Keratinocyte (primary cell): ENCODE results near the gene CARTPT. TPM values are rescaled to one million over a fixed set of nuclear protein-coding genes. Genes with fewer than 3 reads are reported as not detected.

Experiments used
- DNase-seq: peaks from one replicate; pipeline ENCODE4 v3.0.0-alpha.2; 2011; ENCODE audit warnings: low read depth, missing footprints, low spot score
- FAIRE-seq: peaks from 2 replicates; lab custom pipeline; 2011; peaks lifted over from hg19 to GRCh38; lab: Jason Lieb, UNC
- H2AFZ ChIP-seq: 2 replicates; pipeline ENCODE4 v1.6.0; 2012; ENCODE audit warnings: low read length, control low read depth, inconsistent platforms; ENCODE audit not compliant: control insufficient read depth
- H3K27ac ChIP-seq: 2 replicates; pipeline ENCODE4 v1.5.1; 2011; ENCODE audit warnings: low read length; ENCODE audit not compliant: control insufficient read depth, insufficient read depth
- H3K27me3 ChIP-seq: 3 replicates; pipeline ENCODE4 v1.6.0; 2011; ENCODE audit warnings: low read length; ENCODE audit not compliant: control insufficient read depth, insufficient read depth; ENCODE audit errors: extremely low read depth
- H3K36me3 ChIP-seq, 2 experiments: 2 replicates in 1 of 2; 3 replicates in 1 of 2; pipeline ENCODE4 v1.5.1; 2011; ENCODE audit warnings: low read length in 2 of 2, mild to moderate bottlenecking in 1 of 2; ENCODE audit not compliant: control insufficient read depth in 2 of 2, insufficient read depth in 2 of 2; ENCODE audit errors: extremely low read depth in 1 of 2
- H3K4me1 ChIP-seq: 3 replicates; pipeline ENCODE4 v1.5.1; 2011; ENCODE audit warnings: low read length; ENCODE audit not compliant: control insufficient read depth, insufficient read depth; ENCODE audit errors: extremely low read depth
- H3K4me2 ChIP-seq: 3 replicates; pipeline ENCODE4 v1.6.0; 2011; ENCODE audit warnings: low read depth, low read length; ENCODE audit not compliant: control insufficient read depth, insufficient read depth; ENCODE audit errors: extremely low read depth
- H3K4me3 ChIP-seq, 3 experiments: fragments of 200-600 bp in 1 of 3; sonication (generic) in 1 of 3; 2 replicates in 2 of 3; 3 replicates in 1 of 3; pipeline ENCODE4 v1.5.1; 2011 to 2016; ENCODE audit warnings: low read length in 3 of 3, mild to moderate bottlenecking in 3 of 3, control low read depth in 2 of 3, inconsistent platforms in 1 of 3, low read depth in 1 of 3, mixed read lengths in 1 of 3, mixed run types in 1 of 3, moderate library complexity in 1 of 3; ENCODE audit not compliant: control insufficient read depth in 2 of 3, insufficient read depth in 2 of 3; ENCODE audit errors: extremely low read depth in 1 of 3
- H3K79me2 ChIP-seq: 2 replicates; pipeline ENCODE4 v1.6.0; 2012; ENCODE audit warnings: low read length; ENCODE audit not compliant: control insufficient read depth, insufficient read depth
- H3K9ac ChIP-seq: 3 replicates; pipeline ENCODE4 v1.6.0; 2011; ENCODE audit warnings: low read length; ENCODE audit not compliant: control insufficient read depth, insufficient read depth; ENCODE audit errors: extremely low read depth
- H3K9me1 ChIP-seq: 3 replicates; pipeline ENCODE4 v1.6.0; 2011; ENCODE audit warnings: low read length; ENCODE audit not compliant: control insufficient read depth, insufficient read depth; ENCODE audit errors: extremely low read depth
- H3K9me3 ChIP-seq: 2 replicates; pipeline ENCODE4 v1.5.1; 2012; ENCODE audit warnings: low read depth, low read length; ENCODE audit not compliant: control insufficient read depth
- H4K20me1 ChIP-seq: 3 replicates; pipeline ENCODE4 v1.6.0; 2011; ENCODE audit warnings: low read length; ENCODE audit not compliant: control insufficient read depth, insufficient read depth; ENCODE audit errors: extremely low read depth
- EZH2 ChIP-seq: IDR thresholded peaks from one replicate; pipeline ENCODE4 v1.6.1; 2012; ENCODE audit warnings: inconsistent platforms, mild to moderate bottlenecking, low read length, moderate library complexity
- dilution Hi-C: fragments of 300-500 bp; cut with MboI; formaldehyde crosslinking; loops from one replicate; pipeline ENCODE4 v1.7.0; 2020; ENCODE audit warnings: low sequenced_read_pairs; ENCODE audit not compliant: extremely low pct_ligation_motif_present
- polyA plus RNA-seq, 5 experiments: library from polyadenylated mRNA; depleted of rRNA in 3 of 5; stranded (reverse) in 3 of 5; stranded (forward) in 1 of 5; unstranded in 1 of 5; fragments of >200 nt; gene quantifications; 1 replicate in 1 of 5; 2 replicates in 3 of 5; 3 replicates in 1 of 5; pipeline versions ENCODE4 v1.2.1 to v1.2.3, GENCODE V29; 2011 to 2012; ENCODE audit warnings: missing spikeins in 2 of 5, low read depth in 1 of 5, low replicate concordance in 1 of 5
- TF ChIP-seq, protein P1 (sequence below), 3 experiments: IDR thresholded peaks in 1 of 3; conservative IDR thresholded peaks in 1 of 3; optimal IDR thresholded peaks in 1 of 3; 2 replicates in 2 of 3; 3 replicates in 1 of 3; pipeline versions ENCODE3 to v1.5.1; 2011; ENCODE audit warnings: low read length in 3 of 3, mild to moderate bottlenecking in 3 of 3, moderate library complexity in 2 of 3, control low read depth in 1 of 3, inconsistent platforms in 1 of 3; ENCODE audit not compliant: insufficient read depth in 2 of 3; ENCODE audit errors: extremely low read depth in 1 of 3

Gene CARTPT
- polyA plus RNA-seq, 1 donor (not counting 4 experiments of a cell fraction or from before 2014, with no cell fraction given), result not detected

DNA sequence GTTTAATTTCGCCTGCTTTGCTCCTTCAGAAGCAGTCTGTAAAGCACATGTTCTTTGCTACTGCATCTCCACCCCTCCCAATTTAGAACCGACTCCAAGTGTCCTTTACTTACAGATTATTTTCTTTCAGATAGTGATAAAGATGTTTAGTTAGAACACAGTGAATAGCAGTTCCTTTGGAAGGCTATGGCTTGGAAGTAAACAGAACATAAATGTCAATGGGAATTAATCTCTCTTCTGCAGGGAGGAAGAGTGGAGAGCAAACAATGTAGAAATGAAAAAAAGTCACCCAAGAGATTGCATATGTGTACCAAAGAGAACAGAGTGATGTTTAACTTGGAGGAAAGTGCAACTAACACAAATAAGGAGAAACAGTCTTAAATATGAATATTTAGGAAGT lies 4.2 kb upstream of the CARTPT start:
- H3K9me3 ChIP-seq, result no peaks in the 10 kb centered on the region
- FAIRE-seq (no peak), DNase-seq (no peak)
- TF ChIP-seq EZH2, result no peak
- TF ChIP-seq, protein P1, sequence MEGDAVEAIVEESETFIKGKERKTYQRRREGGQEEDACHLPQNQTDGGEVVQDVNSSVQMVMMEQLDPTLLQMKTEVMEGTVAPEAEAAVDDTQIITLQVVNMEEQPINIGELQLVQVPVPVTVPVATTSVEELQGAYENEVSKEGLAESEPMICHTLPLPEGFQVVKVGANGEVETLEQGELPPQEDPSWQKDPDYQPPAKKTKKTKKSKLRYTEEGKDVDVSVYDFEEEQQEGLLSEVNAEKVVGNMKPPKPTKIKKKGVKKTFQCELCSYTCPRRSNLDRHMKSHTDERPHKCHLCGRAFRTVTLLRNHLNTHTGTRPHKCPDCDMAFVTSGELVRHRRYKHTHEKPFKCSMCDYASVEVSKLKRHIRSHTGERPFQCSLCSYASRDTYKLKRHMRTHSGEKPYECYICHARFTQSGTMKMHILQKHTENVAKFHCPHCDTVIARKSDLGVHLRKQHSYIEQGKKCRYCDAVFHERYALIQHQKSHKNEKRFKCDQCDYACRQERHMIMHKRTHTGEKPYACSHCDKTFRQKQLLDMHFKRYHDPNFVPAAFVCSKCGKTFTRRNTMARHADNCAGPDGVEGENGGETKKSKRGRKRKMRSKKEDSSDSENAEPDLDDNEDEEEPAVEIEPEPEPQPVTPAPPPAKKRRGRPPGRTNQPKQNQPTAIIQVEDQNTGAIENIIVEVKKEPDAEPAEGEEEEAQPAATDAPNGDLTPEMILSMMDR (optimal IDR thresholded peaks at IDR 0.05 in 1 of 3, IDR thresholded peaks at IDR 0.05 in 1 of 3, conservative IDR thresholded peaks at IDR 0.05 in 1 of 3; ENCODE audit: extremely low read depth in 1 of 3, insufficient read depth in 2 of 3, low read length in 3 of 3), result no peak
- H3K36me3 ChIP-seq, result no peaks in the 10 kb centered on the region
- peaks cover 30% of the 10 kb centered on the region for H3K27me3 ChIP-seq
- H3K79me2 ChIP-seq, result no peaks in the 10 kb centered on the region
- no peaks in the 10 kb centered on the region for H3K4me1 ChIP-seq
- no peak overlapping the region for H3K4me3 ChIP-seq
- no peaks in the 10 kb centered on the region for H4K20me1 ChIP-seq
- dilution Hi-C loops, result no loop called here
- H2AFZ ChIP-seq, result no peak overlapping the region
- H3K9me1 ChIP-seq, result no peaks in the 10 kb centered on the region
- H3K4me2 ChIP-seq, result no peak overlapping the region
- no peak overlapping the region for H3K9ac ChIP-seq
- H3K27ac ChIP-seq, result no peak overlapping the region

DNA sequence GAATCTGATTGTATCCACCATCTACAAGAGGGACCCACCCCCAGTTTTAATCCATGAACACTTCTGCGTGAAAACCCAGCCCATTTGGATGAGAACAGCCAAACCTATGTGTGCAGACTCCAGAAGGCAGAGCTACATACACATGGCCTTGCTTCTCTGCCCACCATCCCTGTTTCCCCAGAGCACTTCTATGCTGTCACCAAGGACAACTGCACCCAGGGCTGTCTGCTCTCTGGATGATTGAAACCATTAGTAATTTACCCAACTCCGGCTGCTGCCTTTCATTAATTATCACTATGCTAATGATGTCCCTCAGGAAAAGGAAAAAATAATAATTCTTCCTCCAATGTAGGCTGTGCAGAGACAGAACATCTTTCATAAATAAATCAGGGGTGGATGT lies 8.9 kb downstream of the CARTPT start:
- Histone ChIP-seq H3K9me1 (no peaks in the 10 kb centered on the region), H4K20me1 (no peaks in the 10 kb centered on the region), H3K4me3 (no peak overlapping the region), H3K9me3 (no peaks in the 10 kb centered on the region), H3K79me2 (no peaks in the 10 kb centered on the region), H2AFZ (no peak overlapping the region), H3K27ac (no peak overlapping the region), H3K27me3 (peaks cover 5% of the 10 kb centered on the region), H3K4me1 (no peaks in the 10 kb centered on the region), H3K4me2 (no peak overlapping the region), H3K36me3 (no peaks in the 10 kb centered on the region), H3K9ac (no peak overlapping the region)
- FAIRE-seq, result no peak
- dilution Hi-C loops, result no loop called here
- DNase-seq, result no peak
- TF ChIP-seq, protein P1 (optimal IDR thresholded peaks at IDR 0.05 in 1 of 3, IDR thresholded peaks at IDR 0.05 in 1 of 3, conservative IDR thresholded peaks at IDR 0.05 in 1 of 3; ENCODE audit: extremely low read depth in 1 of 3, insufficient read depth in 2 of 3, low read length in 3 of 3), result no peak
- TF ChIP-seq EZH2, result no peak
